Measurements from ENCODE around the gene ARVCF. TPM values are rescaled to one million over a fixed set of nuclear protein-coding genes. Genes with fewer than 3 reads are reported as not detected.
A peak's percentile ranks its signal among the peaks of the same experiment; 100 is the strongest.

Gene ARVCF
- total and polyA plus RNA-seq, 9 of the 15 experiments (the other 6 are each of a cell fraction or from before 2014, with no cell fraction given): 0.03 to 97.4 (median 15.6) TPM

DNA sequence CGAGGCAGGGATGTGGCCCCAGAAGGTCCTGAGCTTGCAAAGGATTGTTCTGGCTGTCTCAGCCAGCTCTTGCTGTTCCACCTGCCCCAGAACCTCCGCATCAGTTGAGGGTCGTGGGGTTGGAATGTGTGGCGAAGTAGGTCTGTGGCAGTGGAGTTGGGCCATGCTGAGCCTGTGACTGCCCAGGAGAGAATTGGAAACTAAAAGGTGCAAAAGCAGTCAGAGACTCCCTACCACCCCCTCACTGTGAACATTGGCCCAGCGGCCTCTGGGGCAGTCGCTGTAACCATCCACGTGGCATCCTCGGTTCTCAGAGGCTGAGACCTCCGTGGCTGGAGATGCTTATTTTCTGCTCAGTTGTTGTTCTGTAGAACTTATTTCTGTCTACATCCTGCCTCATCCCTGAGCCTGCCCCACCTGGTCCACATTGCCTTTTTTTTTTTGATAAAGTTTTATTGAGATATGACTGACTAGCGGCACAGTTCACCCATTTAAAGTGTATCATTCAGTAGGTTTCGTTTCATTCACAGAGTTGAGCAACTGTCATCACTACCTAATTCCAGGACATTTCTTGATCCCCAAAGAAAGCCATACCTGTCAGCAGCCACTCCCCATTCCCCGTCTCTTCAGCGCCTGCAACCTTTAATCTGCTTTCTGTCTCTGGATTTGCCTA, 41.1 kb upstream of the ARVCF start (continued):
- TF ChIP-seq, protein P1, sequence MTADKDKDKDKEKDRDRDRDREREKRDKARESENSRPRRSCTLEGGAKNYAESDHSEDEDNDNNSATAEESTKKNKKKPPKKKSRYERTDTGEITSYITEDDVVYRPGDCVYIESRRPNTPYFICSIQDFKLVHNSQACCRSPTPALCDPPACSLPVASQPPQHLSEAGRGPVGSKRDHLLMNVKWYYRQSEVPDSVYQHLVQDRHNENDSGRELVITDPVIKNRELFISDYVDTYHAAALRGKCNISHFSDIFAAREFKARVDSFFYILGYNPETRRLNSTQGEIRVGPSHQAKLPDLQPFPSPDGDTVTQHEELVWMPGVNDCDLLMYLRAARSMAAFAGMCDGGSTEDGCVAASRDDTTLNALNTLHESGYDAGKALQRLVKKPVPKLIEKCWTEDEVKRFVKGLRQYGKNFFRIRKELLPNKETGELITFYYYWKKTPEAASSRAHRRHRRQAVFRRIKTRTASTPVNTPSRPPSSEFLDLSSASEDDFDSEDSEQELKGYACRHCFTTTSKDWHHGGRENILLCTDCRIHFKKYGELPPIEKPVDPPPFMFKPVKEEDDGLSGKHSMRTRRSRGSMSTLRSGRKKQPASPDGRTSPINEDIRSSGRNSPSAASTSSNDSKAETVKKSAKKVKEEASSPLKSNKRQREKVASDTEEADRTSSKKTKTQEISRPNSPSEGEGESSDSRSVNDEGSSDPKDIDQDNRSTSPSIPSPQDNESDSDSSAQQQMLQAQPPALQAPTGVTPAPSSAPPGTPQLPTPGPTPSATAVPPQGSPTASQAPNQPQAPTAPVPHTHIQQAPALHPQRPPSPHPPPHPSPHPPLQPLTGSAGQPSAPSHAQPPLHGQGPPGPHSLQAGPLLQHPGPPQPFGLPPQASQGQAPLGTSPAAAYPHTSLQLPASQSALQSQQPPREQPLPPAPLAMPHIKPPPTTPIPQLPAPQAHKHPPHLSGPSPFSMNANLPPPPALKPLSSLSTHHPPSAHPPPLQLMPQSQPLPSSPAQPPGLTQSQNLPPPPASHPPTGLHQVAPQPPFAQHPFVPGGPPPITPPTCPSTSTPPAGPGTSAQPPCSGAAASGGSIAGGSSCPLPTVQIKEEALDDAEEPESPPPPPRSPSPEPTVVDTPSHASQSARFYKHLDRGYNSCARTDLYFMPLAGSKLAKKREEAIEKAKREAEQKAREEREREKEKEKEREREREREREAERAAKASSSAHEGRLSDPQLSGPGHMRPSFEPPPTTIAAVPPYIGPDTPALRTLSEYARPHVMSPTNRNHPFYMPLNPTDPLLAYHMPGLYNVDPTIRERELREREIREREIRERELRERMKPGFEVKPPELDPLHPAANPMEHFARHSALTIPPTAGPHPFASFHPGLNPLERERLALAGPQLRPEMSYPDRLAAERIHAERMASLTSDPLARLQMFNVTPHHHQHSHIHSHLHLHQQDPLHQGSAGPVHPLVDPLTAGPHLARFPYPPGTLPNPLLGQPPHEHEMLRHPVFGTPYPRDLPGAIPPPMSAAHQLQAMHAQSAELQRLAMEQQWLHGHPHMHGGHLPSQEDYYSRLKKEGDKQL (CRISPR knock-in tag; IDR thresholded peaks at IDR 0.05; ENCODE audit: borderline replicate concordance): no peak
- no peak for TF ChIP-seq RBBP5 (IDR thresholded peaks at IDR 0.05; ENCODE audit: borderline replicate concordance, insufficient read depth, low read length, poor library complexity, severe bottlenecking)
- no peak for TF ChIP-seq ZNF232 (CRISPR knock-in tag; IDR thresholded peaks at IDR 0.05)
- TF ChIP-seq DACH1 (IDR thresholded peaks at IDR 0.05; ENCODE audit: partially characterized antibody): no peak
- TF ChIP-seq ASH1L (IDR thresholded peaks at IDR 0.05; ENCODE audit: borderline replicate concordance, low read depth, partially characterized antibody): no peak
- TF ChIP-seq, protein P2, sequence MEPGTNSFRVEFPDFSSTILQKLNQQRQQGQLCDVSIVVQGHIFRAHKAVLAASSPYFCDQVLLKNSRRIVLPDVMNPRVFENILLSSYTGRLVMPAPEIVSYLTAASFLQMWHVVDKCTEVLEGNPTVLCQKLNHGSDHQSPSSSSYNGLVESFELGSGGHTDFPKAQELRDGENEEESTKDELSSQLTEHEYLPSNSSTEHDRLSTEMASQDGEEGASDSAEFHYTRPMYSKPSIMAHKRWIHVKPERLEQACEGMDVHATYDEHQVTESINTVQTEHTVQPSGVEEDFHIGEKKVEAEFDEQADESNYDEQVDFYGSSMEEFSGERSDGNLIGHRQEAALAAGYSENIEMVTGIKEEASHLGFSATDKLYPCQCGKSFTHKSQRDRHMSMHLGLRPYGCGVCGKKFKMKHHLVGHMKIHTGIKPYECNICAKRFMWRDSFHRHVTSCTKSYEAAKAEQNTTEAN (CRISPR knock-in tag; IDR thresholded peaks at IDR 0.05): no peak
- TF ChIP-seq HNRNPL (IDR thresholded peaks at IDR 0.05; ENCODE audit: low read depth, low read length): no peak
- TF ChIP-seq, protein P3, sequence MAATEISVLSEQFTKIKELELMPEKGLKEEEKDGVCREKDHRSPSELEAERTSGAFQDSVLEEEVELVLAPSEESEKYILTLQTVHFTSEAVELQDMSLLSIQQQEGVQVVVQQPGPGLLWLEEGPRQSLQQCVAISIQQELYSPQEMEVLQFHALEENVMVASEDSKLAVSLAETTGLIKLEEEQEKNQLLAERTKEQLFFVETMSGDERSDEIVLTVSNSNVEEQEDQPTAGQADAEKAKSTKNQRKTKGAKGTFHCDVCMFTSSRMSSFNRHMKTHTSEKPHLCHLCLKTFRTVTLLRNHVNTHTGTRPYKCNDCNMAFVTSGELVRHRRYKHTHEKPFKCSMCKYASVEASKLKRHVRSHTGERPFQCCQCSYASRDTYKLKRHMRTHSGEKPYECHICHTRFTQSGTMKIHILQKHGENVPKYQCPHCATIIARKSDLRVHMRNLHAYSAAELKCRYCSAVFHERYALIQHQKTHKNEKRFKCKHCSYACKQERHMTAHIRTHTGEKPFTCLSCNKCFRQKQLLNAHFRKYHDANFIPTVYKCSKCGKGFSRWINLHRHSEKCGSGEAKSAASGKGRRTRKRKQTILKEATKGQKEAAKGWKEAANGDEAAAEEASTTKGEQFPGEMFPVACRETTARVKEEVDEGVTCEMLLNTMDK (IDR thresholded peaks at IDR 0.05; ENCODE audit: borderline replicate concordance, insufficient read depth, low read depth, low read length, poor library complexity, severe bottlenecking): no peak
- no peak for TF ChIP-seq HNRNPUL1 (IDR thresholded peaks at IDR 0.05; ENCODE audit: low read length)
- peak; percentile 20; the same call in 1 of the 2 replicates for TF ChIP-seq MYC (IDR thresholded peaks at IDR 0.05; ENCODE audit: low read depth, low read length)
- no peak for TF ChIP-seq MYC (CRISPR knock-in tag; IDR thresholded peaks at IDR 0.05; ENCODE audit: borderline replicate concordance, low read depth)
- no peak for TF ChIP-seq ZNF551 (CRISPR knock-in tag; IDR thresholded peaks at IDR 0.05)
- TF ChIP-seq, protein P4, sequence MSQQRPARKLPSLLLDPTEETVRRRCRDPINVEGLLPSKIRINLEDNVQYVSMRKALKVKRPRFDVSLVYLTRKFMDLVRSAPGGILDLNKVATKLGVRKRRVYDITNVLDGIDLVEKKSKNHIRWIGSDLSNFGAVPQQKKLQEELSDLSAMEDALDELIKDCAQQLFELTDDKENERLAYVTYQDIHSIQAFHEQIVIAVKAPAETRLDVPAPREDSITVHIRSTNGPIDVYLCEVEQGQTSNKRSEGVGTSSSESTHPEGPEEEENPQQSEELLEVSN (IDR thresholded peaks at IDR 0.05; ENCODE audit: borderline replicate concordance in 1 of 2, extremely low read depth in 1 of 2, insufficient read depth in 1 of 2, insufficient read length in 1 of 2, low read depth in 1 of 2, low read length in 1 of 2, poor library complexity in 1 of 2, severe bottlenecking in 1 of 2): peak; percentile 6 to 16
- no peak for TF ChIP-seq SIN3A (IDR thresholded peaks at IDR 0.05; ENCODE audit: borderline replicate concordance in 2 of 2, control insufficient read depth in 1 of 2, low read depth in 2 of 2, low read length in 2 of 2)
- TF ChIP-seq ZNF77 (CRISPR knock-in tag; IDR thresholded peaks at IDR 0.05): no peak
- no peak for TF ChIP-seq SREBF1 (IDR thresholded peaks at IDR 0.05; ENCODE audit: borderline replicate concordance, low read depth, low read length)

All from K562 (cell line).